Stimulated activated CD8-positive, alpha-beta memory T cell treated with anti-CD3 and anti-CD28 coated beads, Interleukin-12 subunit alpha, Interleukin-12 subunit beta, amount 100 ng/mL, for 1 hour (primary cell): ENCODE measurements around the gene PPIF.

ENCODE experiments used
- DNase-seq: peaks from one replicate; pipeline ENCODE4 v3.0.0-alpha.2; 2020; ENCODE audit warnings: low read depth

The PPIF gene

DNA sequence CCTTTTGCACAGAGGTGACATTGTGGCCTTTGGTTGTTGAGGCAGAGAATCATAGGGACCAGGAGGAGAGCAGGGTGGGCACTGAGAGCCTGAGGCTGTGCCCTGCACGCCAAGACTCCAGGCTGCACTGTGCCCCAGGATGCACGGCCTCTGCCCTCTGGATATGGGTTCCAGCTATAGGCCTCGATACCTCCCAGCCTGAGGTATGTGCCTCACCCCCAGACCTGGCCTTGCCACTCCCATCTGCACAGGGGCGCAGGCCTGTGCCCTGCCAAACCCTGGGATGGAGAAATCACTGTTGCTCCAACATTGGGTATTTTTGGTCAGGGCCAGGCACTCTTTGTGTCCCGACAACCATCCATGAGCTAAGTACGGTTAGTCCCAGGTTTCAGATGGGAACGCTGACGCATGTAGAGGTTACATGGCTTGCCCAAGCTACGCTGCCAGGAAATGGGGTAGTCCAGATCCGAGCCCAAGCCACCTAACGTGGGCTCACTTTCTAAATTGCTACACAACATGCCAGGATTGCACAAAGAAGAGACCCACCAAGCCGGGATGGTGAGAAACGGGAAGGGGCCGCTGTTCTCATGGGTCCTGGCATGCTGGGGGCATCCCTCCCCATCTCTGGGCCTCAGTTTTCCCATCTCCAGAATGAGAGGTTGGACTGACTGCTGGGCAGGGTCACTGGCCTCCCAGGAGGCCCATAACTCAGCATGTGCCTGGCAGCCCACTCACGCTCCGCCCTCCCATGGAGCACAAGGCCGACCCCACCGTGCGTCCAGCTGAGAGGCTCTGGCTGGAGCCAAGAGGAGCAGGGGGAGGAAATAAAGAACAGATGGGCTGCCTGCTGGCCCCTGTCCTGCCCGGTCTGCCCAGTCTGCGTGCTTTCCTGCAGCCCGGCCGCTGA is 54.0 kb downstream of the PPIF start:
- DNase-seq = no peak

DNA sequence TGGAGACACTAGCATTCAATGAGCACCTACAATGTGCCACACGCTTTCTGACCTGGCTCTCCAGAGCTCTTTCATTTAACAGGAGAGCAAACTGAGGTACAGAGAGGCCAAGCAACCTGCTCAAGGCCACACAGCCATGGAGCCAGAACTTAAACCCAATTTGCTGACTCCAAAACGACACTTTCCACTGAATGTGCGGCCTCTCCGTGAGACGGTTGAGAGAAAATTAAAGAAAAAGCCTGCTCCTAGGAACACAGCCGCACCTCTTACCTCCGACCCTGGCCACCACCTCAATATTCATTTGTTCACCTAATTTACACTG is 55.3 kb downstream of the PPIF start:
- no peak for DNase-seq

DNA sequence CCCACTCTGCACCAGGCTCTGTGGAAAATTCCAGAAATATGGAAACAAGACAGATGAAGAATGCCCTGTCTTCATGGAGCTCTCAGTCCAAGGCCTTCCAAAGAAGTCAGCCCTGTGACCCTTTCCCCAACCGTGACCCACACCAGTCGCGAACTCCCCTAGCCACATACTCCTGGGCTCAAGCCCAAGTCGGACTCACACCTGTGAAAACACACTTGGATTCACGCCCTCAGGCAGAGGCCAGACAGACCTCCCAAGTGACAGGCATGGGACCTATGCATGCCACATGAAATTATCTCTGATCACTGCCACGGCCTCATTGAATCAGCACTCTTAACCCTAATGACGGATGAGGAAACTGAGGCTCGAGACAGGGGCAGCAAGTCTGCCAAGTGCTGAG is 55.7 kb downstream of the PPIF start:
- no peak for DNase-seq

DNA sequence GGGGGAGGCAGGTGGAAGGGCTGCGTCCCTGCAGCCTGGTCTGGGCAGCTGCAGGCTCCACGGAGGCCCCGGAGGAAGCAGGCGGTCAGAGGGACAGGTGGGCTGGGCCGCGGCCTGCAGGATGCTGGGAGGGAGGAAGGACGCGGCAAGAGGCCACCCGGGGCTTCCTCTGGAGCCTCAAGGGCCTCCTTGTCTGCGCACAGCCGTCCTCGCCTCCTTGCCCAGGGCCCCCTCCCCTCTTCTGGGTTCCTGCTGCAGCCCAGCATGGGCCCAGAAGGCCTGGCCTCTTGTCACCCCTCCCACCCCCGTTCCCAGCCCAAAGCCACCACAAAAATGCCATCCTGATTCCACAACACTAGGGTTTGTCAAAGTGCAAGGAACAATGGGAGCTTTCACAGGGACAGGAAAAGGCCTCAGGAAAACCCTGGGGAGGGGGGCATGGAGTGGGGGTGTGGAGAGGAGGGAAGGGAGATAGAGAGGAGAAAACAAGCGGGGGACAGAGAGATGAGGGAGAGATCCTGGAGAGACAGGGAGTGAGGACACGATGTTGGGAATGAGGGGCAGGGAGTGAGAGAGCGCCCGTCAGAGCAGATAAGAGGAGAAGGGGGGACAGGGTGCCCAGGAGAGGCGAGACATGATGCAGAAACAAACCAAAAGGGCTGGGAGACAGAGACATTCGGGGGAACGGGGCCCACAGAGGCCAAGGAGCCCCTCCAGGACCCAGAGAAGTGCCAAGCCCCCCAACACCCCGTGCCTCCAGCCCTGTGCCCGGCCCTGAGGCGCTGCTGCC is 56.4 kb downstream of the PPIF start:
- DNase-seq = no peak

DNA sequence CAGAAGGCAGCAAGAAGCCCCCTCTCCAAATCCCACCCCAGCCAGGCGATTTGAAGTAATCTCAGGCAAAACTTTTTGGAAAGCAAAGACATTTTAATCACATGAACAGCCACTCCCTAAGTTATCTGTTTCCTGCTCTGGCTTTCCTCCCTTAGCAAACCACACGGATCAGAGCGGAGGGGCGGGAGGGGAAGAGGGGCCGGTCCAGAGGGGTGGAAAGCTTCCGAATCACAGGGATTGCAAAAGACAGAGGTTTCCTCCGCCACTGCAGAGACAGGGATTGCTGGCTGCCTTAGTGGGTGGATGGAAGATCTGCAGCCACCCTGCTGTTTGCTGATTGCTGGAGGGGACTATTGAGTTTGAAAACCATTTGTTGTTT is 57.0 kb downstream of the PPIF start:
- no peak for DNase-seq

DNA sequence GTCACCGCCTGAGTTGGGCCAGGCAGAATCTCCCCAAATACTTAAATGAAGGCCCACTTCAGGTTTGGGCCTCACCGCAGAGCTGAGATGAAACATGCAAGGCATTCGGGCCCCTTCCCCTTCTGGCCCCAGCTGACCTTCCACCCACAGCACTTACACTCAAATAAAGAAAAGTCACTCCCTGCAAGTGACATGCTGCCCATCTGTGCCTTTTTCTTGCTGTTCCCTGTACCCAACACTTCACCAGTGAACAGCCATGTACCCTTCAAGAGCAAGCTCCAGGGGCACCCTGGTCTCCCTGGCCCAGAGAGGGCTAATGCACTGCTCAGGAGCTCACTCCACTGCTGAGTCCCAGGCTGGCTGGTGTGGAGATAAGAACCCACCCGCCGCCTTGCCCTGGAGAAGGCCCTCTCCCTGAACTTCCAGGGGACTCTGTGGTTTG is 57.4 kb downstream of the PPIF start:
- DNase-seq = no peak
